Measurements from ENCODE around the gene ADGRA3. TPM values are rescaled to one million over a fixed set of nuclear protein-coding genes. Genes with fewer than 3 reads are reported as not detected.

ADGRA3 gene
- total and polyA plus RNA-seq, 2 of the 13 experiments (the other 11 are each of a cell fraction or from before 2014, with no cell fraction given) = 32.2 to 40.8 TPM

GRCh38 chr4:22440999-22441398, 74.9 kb downstream of the ADGRA3 start (continued):
- TF ChIP-seq, protein P1, sequence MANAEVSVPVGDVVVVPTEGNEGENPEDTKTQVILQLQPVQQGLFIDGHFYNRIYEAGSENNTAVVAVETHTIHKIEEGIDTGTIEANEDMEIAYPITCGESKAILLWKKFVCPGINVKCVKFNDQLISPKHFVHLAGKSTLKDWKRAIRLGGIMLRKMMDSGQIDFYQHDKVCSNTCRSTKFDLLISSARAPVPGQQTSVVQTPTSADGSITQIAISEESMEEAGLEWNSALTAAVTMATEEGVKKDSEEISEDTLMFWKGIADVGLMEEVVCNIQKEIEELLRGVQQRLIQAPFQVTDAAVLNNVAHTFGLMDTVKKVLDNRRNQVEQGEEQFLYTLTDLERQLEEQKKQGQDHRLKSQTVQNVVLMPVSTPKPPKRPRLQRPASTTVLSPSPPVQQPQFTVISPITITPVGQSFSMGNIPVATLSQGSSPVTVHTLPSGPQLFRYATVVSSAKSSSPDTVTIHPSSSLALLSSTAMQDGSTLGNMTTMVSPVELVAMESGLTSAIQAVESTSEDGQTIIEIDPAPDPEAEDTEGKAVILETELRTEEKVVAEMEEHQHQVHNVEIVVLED (CRISPR knock-in tag; IDR thresholded peaks at IDR 0.05; ENCODE audit: borderline replicate concordance) = no peak
- TF ChIP-seq SSRP1 (CRISPR knock-in tag; IDR thresholded peaks at IDR 0.05) (no peak), RFXANK (CRISPR knock-in tag; IDR thresholded peaks at IDR 0.05) (no peak)

DNA sequence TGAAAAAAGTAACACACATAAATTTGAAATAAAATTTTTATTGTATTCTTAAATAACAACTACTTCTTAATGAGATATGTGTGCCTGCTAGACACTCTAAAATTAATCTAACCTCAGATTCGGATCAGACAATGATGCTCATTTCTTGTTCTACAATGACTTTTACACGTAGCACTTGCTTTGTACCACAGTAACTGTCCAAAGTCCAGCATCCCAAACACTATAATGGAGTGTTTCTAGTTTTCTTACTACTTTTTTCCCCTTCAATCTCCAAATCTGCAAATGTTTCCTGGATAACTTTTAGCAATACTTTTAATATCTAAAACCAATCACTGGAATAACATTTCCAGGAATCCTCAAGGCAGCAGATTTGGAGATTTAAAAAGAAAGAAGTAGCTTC, 75.9 kb downstream of the ADGRA3 start:
- Histone ChIP-seq H3K27ac (ENCODE audit: extremely low read length, insufficient read depth, low read length) (no peak overlapping the region), H3K4me2 (ENCODE audit: low read depth, low read length) (no peak overlapping the region), H3K79me2 (ENCODE audit: insufficient read depth, low read length) (no peaks in the 10 kb centered on the region), H4K20me1 (ENCODE audit: insufficient read depth, low read length) (no peaks in the 10 kb centered on the region; the same call in 1 of the 2 replicates), H3K4me3 (replicated peaks in 1 of 3; ENCODE audit: insufficient read depth in 1 of 3, low read depth in 2 of 3, low read length in 3 of 3) (no peak overlapping the region), H3K27me3 (ENCODE audit: control insufficient read depth in 1 of 2, insufficient read depth in 2 of 2, low read length in 2 of 2) (no peaks in the 10 kb centered on the region), H3K36me3 (replicated peaks in 1 of 2; ENCODE audit: control insufficient read depth in 1 of 2, insufficient read depth in 2 of 2, low read length in 2 of 2) (peaks cover 2 to 53% of the 10 kb centered on the region in 2 experiments), H2AFZ (ENCODE audit: low read length) (no peak overlapping the region), H3K4me1 (ENCODE audit: insufficient read depth, low read length) (peaks cover 26% of the 10 kb centered on the region), H3K9me3 (ENCODE audit: low read length) (no peaks in the 10 kb centered on the region), H3K9ac (ENCODE audit: insufficient read depth, low read depth, low read length) (no peak overlapping the region)
- in situ Hi-C loops (cut with HindIII; ENCODE audit: extremely low pct_ligation_motif_present, low pct_unique_long_range_greater_than_20kb) (no loop called here), intact Hi-C loops (cut with micrococcal nuclease; ENCODE audit: unreplicated experiment) (no loop called here)
- no TSS peak for BruUV-seq (replicated peaks)
- FAIRE-seq = no peak
- ChIA-PET CTCF (ENCODE audit: low intra/inter-chr PET ratio, low total read pairs) (no interaction called here), POLR2A (no interaction called here)
- DNase-seq (ENCODE audit: low spot score) = no peak
- ATAC-seq = no peak
- WGBS (ENCODE audit: low lambda C conversion rate) = 97% methylated on average over 2 of the region's 2 CpGs
- no peak for TF ChIP-seq ZSCAN31 (CRISPR knock-in tag; IDR thresholded peaks at IDR 0.05; ENCODE audit: low read depth)
- no peak for TF ChIP-seq ZNF205 (CRISPR knock-in tag; IDR thresholded peaks at IDR 0.05)
- no peak for TF ChIP-seq GZF1 (CRISPR knock-in tag; IDR thresholded peaks at IDR 0.05)
- no peak for TF ChIP-seq ETV5 (CRISPR knock-in tag; IDR thresholded peaks at IDR 0.05; ENCODE audit: borderline replicate concordance)
- TF ChIP-seq ZNF24 (IDR thresholded peaks at IDR 0.05) = no peak
- TF ChIP-seq, protein P2, sequence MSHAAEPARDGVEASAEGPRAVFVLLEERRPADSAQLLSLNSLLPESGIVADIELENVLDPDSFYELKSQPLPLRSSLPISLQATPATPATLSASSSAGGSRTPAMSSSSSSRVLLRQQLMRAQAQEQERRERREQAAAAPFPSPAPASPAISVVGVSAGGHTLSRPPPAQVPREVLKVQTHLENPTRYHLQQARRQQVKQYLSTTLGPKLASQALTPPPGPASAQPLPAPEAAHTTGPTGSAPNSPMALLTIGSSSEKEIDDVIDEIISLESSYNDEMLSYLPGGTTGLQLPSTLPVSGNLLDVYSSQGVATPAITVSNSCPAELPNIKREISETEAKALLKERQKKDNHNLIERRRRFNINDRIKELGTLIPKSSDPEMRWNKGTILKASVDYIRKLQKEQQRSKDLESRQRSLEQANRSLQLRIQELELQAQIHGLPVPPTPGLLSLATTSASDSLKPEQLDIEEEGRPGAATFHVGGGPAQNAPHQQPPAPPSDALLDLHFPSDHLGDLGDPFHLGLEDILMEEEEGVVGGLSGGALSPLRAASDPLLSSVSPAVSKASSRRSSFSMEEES (CRISPR knock-in tag; IDR thresholded peaks at IDR 0.05) = no peak
- TF ChIP-seq MAFF (IDR thresholded peaks at IDR 0.05; ENCODE audit: low read depth, low read length) = no peak
- TF ChIP-seq MED8 (CRISPR knock-in tag; IDR thresholded peaks at IDR 0.05; ENCODE audit: insufficient replicate concordance) = no peak
- TF ChIP-seq GLI4 (CRISPR knock-in tag; IDR thresholded peaks at IDR 0.05; ENCODE audit: borderline replicate concordance) = no peak
- no peak for TF ChIP-seq ZNF678 (CRISPR knock-in tag; IDR thresholded peaks at IDR 0.05)
- TF ChIP-seq KMT2B (CRISPR knock-in tag; IDR thresholded peaks at IDR 0.05) = no peak
- no peak for TF ChIP-seq KLF13 (CRISPR knock-in tag; IDR thresholded peaks at IDR 0.05)
- TF ChIP-seq MTA1 (CRISPR knock-in tag; IDR thresholded peaks at IDR 0.05; ENCODE audit: borderline replicate concordance) = no peak
- TF ChIP-seq ARNT (IDR thresholded peaks at IDR 0.05) = no peak
- TF ChIP-seq ZNF674 (CRISPR knock-in tag; IDR thresholded peaks at IDR 0.05; ENCODE audit: low read depth) = no peak
- no peak for TF ChIP-seq NPAS2 (CRISPR knock-in tag; IDR thresholded peaks at IDR 0.05; ENCODE audit: borderline replicate concordance)
- TF ChIP-seq, protein P3, sequence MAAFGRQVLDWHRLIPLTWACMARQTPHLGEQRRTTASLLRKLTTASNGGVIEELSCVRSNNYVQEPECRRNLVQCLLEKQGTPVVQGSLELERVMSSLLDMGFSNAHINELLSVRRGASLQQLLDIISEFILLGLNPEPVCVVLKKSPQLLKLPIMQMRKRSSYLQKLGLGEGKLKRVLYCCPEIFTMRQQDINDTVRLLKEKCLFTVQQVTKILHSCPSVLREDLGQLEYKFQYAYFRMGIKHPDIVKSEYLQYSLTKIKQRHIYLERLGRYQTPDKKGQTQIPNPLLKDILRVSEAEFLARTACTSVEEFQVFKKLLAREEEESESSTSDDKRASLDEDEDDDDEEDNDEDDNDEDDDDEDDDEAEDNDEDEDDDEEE (CRISPR knock-in tag; IDR thresholded peaks at IDR 0.05) = no peak
- no peak for TF ChIP-seq ZNF296 (CRISPR knock-in tag; conservative IDR thresholded peaks at IDR 0.05)
